K562 (cell line): Measurements from ENCODE around the gene CAPN2. TPM values are rescaled to one million over a fixed set of nuclear protein-coding genes. Genes with fewer than 3 reads are reported as not detected.
A peak's percentile ranks its signal among the peaks of the same experiment; 100 is the strongest.

ENCODE experiments used
- ADNP ChIP-seq: fragments of 200-800 bp; sonication (Bioruptor generic); IDR thresholded peaks from 2 replicates; pipeline ENCODE4 v1.6.1; 2016; ENCODE audit warnings: missing genetic modification characterization, missing compliant biosample characterization
- ARID2 ChIP-seq: fragments of 450-650 bp; IDR thresholded peaks from 2 replicates; pipeline ENCODE4 v1.6.1; 2017; ENCODE audit warnings: antibody characterized with exemption, mild to moderate bottlenecking
- ARID4B ChIP-seq: sonication (generic); formaldehyde crosslinking; IDR thresholded peaks from 2 replicates; pipeline ENCODE4 v1.8.0; 2022; ENCODE audit warnings: mild to moderate bottlenecking, missing genetic modification reagents
- ARNT ChIP-seq, 2 experiments: fragments of 450-650 bp; IDR thresholded peaks; 2 replicates each; pipeline ENCODE4 v1.6.1; 2016; ENCODE audit warnings: mild to moderate bottlenecking in 1 of 2
- BDP1 ChIP-seq: IDR thresholded peaks from 3 replicates; pipeline ENCODE4 v1.6.1; 2011; ENCODE audit not compliant: insufficient read length, insufficient read depth
- CREB3L1 ChIP-seq: fragments of 450-650 bp; IDR thresholded peaks from 2 replicates; pipeline ENCODE4 v1.6.1; 2014; ENCODE audit warnings: low read depth, mild to moderate bottlenecking, moderate library complexity, borderline replicate concordance
- ESRRA ChIP-seq: fragments of 450-650 bp; IDR thresholded peaks from 2 replicates; pipeline ENCODE4 v1.6.1; 2014; ENCODE audit warnings: low read depth, mild to moderate bottlenecking, moderate library complexity, borderline replicate concordance
- HLTF ChIP-seq: fragments of 450-650 bp; IDR thresholded peaks from 2 replicates; pipeline ENCODE4 v1.6.1; 2016
- MED1 ChIP-seq: sonication (generic); formaldehyde crosslinking; IDR thresholded peaks from 2 replicates; pipeline ENCODE4 v1.8.1; 2023; ENCODE audit warnings: missing genetic modification reagents, borderline replicate concordance
- MNT ChIP-seq, 2 experiments: fragments of 450-650 bp; conservative IDR thresholded peaks; 2 replicates each; pipeline ENCODE4 v1.6.1; 2017; ENCODE audit warnings: mild to moderate bottlenecking in 2 of 2, moderate library complexity in 2 of 2
- NR2F6 ChIP-seq: fragments of 450-650 bp; formaldehyde crosslinking; IDR thresholded peaks from 2 replicates; pipeline ENCODE4 v1.4.0; 2020; ENCODE audit warnings: mild to moderate bottlenecking
- PHB2 ChIP-seq: fragments of 450-650 bp; IDR thresholded peaks from 2 replicates; pipeline ENCODE4 v1.6.1; 2017; ENCODE audit warnings: low read depth
- PHF20 ChIP-seq: fragments of 450-650 bp; IDR thresholded peaks from 2 replicates; pipeline ENCODE4 v1.6.1; 2018; ENCODE audit not compliant: partially characterized antibody
- RAD51 ChIP-seq: fragments of 450-650 bp; IDR thresholded peaks from 2 replicates; pipeline ENCODE4 v1.7.1; 2016; ENCODE audit warnings: low read depth, mild to moderate bottlenecking, borderline replicate concordance
- SMARCA5 ChIP-seq: fragments of 450-650 bp; IDR thresholded peaks from 2 replicates; pipeline ENCODE4 v1.6.1; 2016
- SUPT5H ChIP-seq: fragments of 450-650 bp; IDR thresholded peaks from 2 replicates; pipeline ENCODE4 v1.6.1; 2016
- ZBTB2 ChIP-seq: fragments of 450-650 bp; IDR thresholded peaks from 2 replicates; pipeline ENCODE4 v1.6.1; 2016; ENCODE audit warnings: antibody characterized with exemption
- ZFP1 ChIP-seq: fragments of 450-650 bp; formaldehyde crosslinking; IDR thresholded peaks from 2 replicates; pipeline ENCODE4 v1.4.0; 2020; ENCODE audit warnings: mild to moderate bottlenecking, mixed read lengths
- ZNF311 ChIP-seq: fragments of 250-450 bp; sonication (Bioruptor Pico); IDR thresholded peaks from 2 replicates; pipeline ENCODE4 v1.4.0; 2020; ENCODE audit warnings: mild to moderate bottlenecking, moderate library complexity
- ZNF586 ChIP-seq: fragments of 450-650 bp; formaldehyde crosslinking; conservative IDR thresholded peaks from 2 replicates; pipeline ENCODE4 v1.4.0; 2020; ENCODE audit warnings: mild to moderate bottlenecking, moderate library complexity
- ZNF644 ChIP-seq: fragments of 200-800 bp; sonication (Bioruptor generic); IDR thresholded peaks from 2 replicates; pipeline ENCODE4 v1.6.1; 2016; ENCODE audit warnings: low read depth, missing genetic modification characterization, missing compliant biosample characterization
- ZNF76 ChIP-seq: fragments of 250-450 bp; sonication (Bioruptor Pico); IDR thresholded peaks from 2 replicates; pipeline ENCODE4 v1.4.0; 2020; ENCODE audit warnings: mild to moderate bottlenecking, moderate library complexity, borderline replicate concordance
- ZNF764 ChIP-seq: fragments of 250-450 bp; sonication (Bioruptor Pico); IDR thresholded peaks from 2 replicates; pipeline ENCODE4 v1.4.0; 2020; ENCODE audit warnings: low read depth, mild to moderate bottlenecking, moderate library complexity
- polyA plus RNA-seq, 8 experiments: library from polyadenylated mRNA; depleted of rRNA in 4 of 8; stranded (reverse) in 5 of 8; unstranded in 3 of 8; fragments of >200 nt; fragmentation: Nextera tagmentation in 2 of 8; fragmentation: Illumina TruSeq in 1 of 8; extraction: Ambion mirVana in 2 of 8; extraction: Trizol in 1 of 8; gene quantifications; 2 replicates each; pipeline versions ENCODE4 v1.2.1 to v1.2.3, GENCODE V29; 2011 to 2014; ENCODE audit warnings: inconsistent platforms in 1 of 8, missing spikeins in 1 of 8
- total RNA-seq, 7 experiments: library from RNA; depleted of rRNA in 6 of 7; stranded (reverse); fragments of >200 nt in 6 of 7; fragmentation: Illumina TruSeq in 2 of 7; extraction: Trizol in 2 of 7; gene quantifications; 2 replicates each; pipeline versions ENCODE4 v1.2.1 to v1.2.3, GENCODE V29; 2011 to 2021; ENCODE audit warnings: low replicate concordance in 1 of 7

The CAPN2 gene
- total and polyA plus RNA-seq, 9 of the 15 experiments (the other 6 are each of a cell fraction or from before 2014, with no cell fraction given): 24.6 to 157 (median 101) TPM

- TF ChIP-seq ADNP (no peak), ARNT (IDR thresholded peaks at IDR 0.05) (no peak), SUPT5H (no peak; the same call in 1 of the 2 replicates), ZNF764 (CRISPR knock-in tag) (no peak), BDP1 (no peak), HLTF (0 out of 2 replicates have a peak, but pooled peaks have one; percentile 1), MNT (conservative IDR thresholded peaks at IDR 0.05) (no peak), ZNF76 (no peak), ESRRA (no peak), RAD51 (no peak), SMARCA5 (peak; percentile 69; the same call in 1 of the 2 replicates), ZBTB2 (no peak), ZNF644 (no peak), ARID2 (no peak), PHF20 (no peak), NR2F6 (CRISPR knock-in tag) (0 out of 2 replicates have a peak, but pooled peaks have one; percentile 60), ARID4B (CRISPR knock-in tag) (0 out of 2 replicates have a peak, but pooled peaks have one; percentile 40), PHB2 (peak; percentile 55; the same call in 1 of the 2 replicates), CREB3L1 (no peak), ZNF586 (CRISPR knock-in tag) (0 out of 2 replicates have a peak, but pooled peaks have one; percentile 63), MED1 (no peak), ZFP1 (CRISPR knock-in tag) (peak; percentile 13; the same call in 1 of the 2 replicates), ZNF311 (CRISPR knock-in tag) (no peak)
These were observed 59.1 kb downstream of the CAPN2 start (continued) for GRCh38 chr1:223771469-223771813.
